Prostate gland (tissue), 2 donors: ENCODE results near the gene DNM2. TPM values are rescaled to one million over a fixed set of nuclear protein-coding genes. Genes with fewer than 3 reads are reported as not detected.

Source experiments
- DNase-seq: peaks from one replicate; pipeline ENCODE4 v3.0.0-alpha.2; 2019; ENCODE audit warnings: low spot score
- H3K27ac ChIP-seq, 2 donors: fragments of 200-600 bp; sonication (generic); 2 replicates each; pipeline ENCODE4 v1.5.1; 2017 to 2019
- H3K27me3 ChIP-seq: fragments of 200-600 bp; sonication (generic); replicated peaks from 2 replicates; pipeline ENCODE4 v1.5.1; 2019; ENCODE audit not compliant: insufficient read depth
- H3K36me3 ChIP-seq, 2 donors: fragments of 200-600 bp; sonication (generic); 1 replicate in 1 of 2; 2 replicates in 1 of 2; pipeline versions ENCODE4 v1.5.1 to v1.8.1; 2017 to 2019
- H3K4me1 ChIP-seq: fragments of 200-600 bp; sonication (generic); replicated peaks from 2 replicates; pipeline ENCODE4 v1.5.1; 2019
- H3K4me3 ChIP-seq, 2 donors: fragments of 200-600 bp; sonication (generic); 2 replicates each; pipeline ENCODE4 v1.5.1; 2017 to 2019
- H3K9me3 ChIP-seq: fragments of 200-600 bp; sonication (generic); 2 replicates; pipeline ENCODE4 v1.5.1; 2017
- CTCF ChIP-seq, 4 experiments: fragments of 200-600 bp in 2 of 4; fragments of 450-650 bp in 2 of 4; sonication (generic) in 2 of 4; IDR thresholded peaks; 1 replicate in 3 of 4; 2 replicates in 1 of 4; pipeline ENCODE4 v1.5.1; 2016 to 2019; ENCODE audit warnings: antibody characterized with exemption in 4 of 4, mild to moderate bottlenecking in 2 of 4, moderate library complexity in 2 of 4
- POLR2A ChIP-seq: fragments of 450-650 bp; IDR thresholded peaks from one replicate; pipeline ENCODE4 v1.6.1; 2016; ENCODE audit warnings: antibody characterized with exemption, mild to moderate bottlenecking
- POLR2AphosphoS5 ChIP-seq: sonication (generic); formaldehyde crosslinking; IDR thresholded peaks from one replicate; pipeline ENCODE4 v1.6.1; 2017; ENCODE audit warnings: antibody characterized with exemption
- WGBS: methylation state at CpG from one replicate; pipeline ENCODE4 v1.1.5; 2018; 5-methylcytosine and 5-hydroxymethylcytosine counted together
- intact Hi-C: fragments of 100-400 bp; cut with DNase I; formaldehyde crosslinking; loops from one replicate; pipeline ENCODE4 v1.14.2; 2022
- total RNA-seq, 2 donors: library from RNA; depleted of rRNA; stranded (reverse); fragments of >200 nt; gene quantifications; one replicate each; pipeline ENCODE4 v1.1.0, GENCODE V29; 2016

DNM2 gene
- total RNA-seq, 2 donors from 2014 or later: 137 to 279 TPM

GRCh38 chr19:10768369-10768768, 50.5 kb downstream of the DNM2 start:
- intact Hi-C loops: no loop called here
- no peak for DNase-seq
- WGBS: 92% methylated on average over 11 of the region's 11 CpGs
- H3K27ac ChIP-seq: no peak overlapping the region
- TF ChIP-seq POLR2A (no peak), CTCF (IDR thresholded peaks at IDR 0.05) (no peak), POLR2AphosphoS5 (no peak)
- H3K36me3 ChIP-seq: no peaks in the 10 kb centered on the region
- H3K4me1 ChIP-seq: peaks cover 13% of the 10 kb centered on the region
- no peaks in the 10 kb centered on the region for H3K9me3 ChIP-seq
- H3K4me3 ChIP-seq: no peak overlapping the region
- H3K27me3 ChIP-seq: no peaks in the 10 kb centered on the region

- H3K27me3 ChIP-seq: no peaks in the 10 kb centered on the region
- H3K36me3 ChIP-seq: no peaks in the 10 kb centered on the region
- 88% methylated on average over 6 of the region's 6 CpGs for WGBS
- H3K9me3 ChIP-seq: no peaks in the 10 kb centered on the region
- no peak overlapping the region for H3K4me3 ChIP-seq
- no peak for DNase-seq
- peaks cover 13% of the 10 kb centered on the region for H3K4me1 ChIP-seq
- intact Hi-C loops: no loop called here
- TF ChIP-seq POLR2A: no peak
- H3K27ac ChIP-seq: peak overlapping the region in 1 of 2 donors; percentile 57
Measured at GRCh38 chr19:10768936-10769335, 51.1 kb downstream of the DNM2 start.

GRCh38 chr19:10769533-10770491, 51.9 kb downstream of the DNM2 start:
- peak in 3 of 4 experiments; percentile 19 to 50 (median 36) for TF ChIP-seq CTCF (IDR thresholded peaks at IDR 0.05)
- TF ChIP-seq POLR2A: no peak
- peak; percentile 4 for TF ChIP-seq POLR2AphosphoS5
- H3K27me3 ChIP-seq: no peaks in the 10 kb centered on the region
- no peak overlapping the region for H3K4me3 ChIP-seq
- intact Hi-C loops: loop anchor here (2.0 kb wide), 1 partner anchor 53 kb away; no protein-coding TSS in a partner anchor
- peaks cover 13% of the 10 kb centered on the region for H3K4me1 ChIP-seq
- peak overlapping the region in 1 of 2 donors; percentile 57 for H3K27ac ChIP-seq
- no peaks in the 10 kb centered on the region for H3K36me3 ChIP-seq
- no peak for DNase-seq
- H3K9me3 ChIP-seq: no peaks in the 10 kb centered on the region
- WGBS: 63% methylated on average over 21 of the region's 21 CpGs

- Histone ChIP-seq H3K27me3 (no peaks in the 10 kb centered on the region), H3K4me3 (no peak overlapping the region), H3K36me3 (peaks cover 0 to 9% of the 10 kb centered on the region in 2 donors), H3K4me1 (no peaks in the 10 kb centered on the region), H3K27ac (no peak overlapping the region), H3K9me3 (no peaks in the 10 kb centered on the region)
- intact Hi-C loops: no loop called here
- DNase-seq: no peak
- WGBS: 68% methylated on average over 3 of the region's 3 CpGs
- TF ChIP-seq POLR2A: no peak
- TF ChIP-seq CTCF (IDR thresholded peaks at IDR 0.05): no peak
- no peak for TF ChIP-seq POLR2AphosphoS5
Measured at GRCh38 chr19:10773969-10774368, 56.1 kb downstream of the DNM2 start.

- no peak overlapping the region for H3K4me3 ChIP-seq
- WGBS: 98% methylated on average over 6 of the region's 6 CpGs
- H3K27ac ChIP-seq: no peak overlapping the region
- intact Hi-C loops: no loop called here
- TF ChIP-seq CTCF (IDR thresholded peaks at IDR 0.05) (no peak), POLR2A (no peak), POLR2AphosphoS5 (no peak)
- no peak for DNase-seq
- H3K9me3 ChIP-seq: no peaks in the 10 kb centered on the region
- peaks cover 0 to 9% of the 10 kb centered on the region in 2 donors for H3K36me3 ChIP-seq
- no peaks in the 10 kb centered on the region for H3K27me3 ChIP-seq
- H3K4me1 ChIP-seq: no peaks in the 10 kb centered on the region
Measured at GRCh38 chr19:10774893-10775292, 57.0 kb downstream of the DNM2 start.
